ENCODE measurements around the gene OXER1. TPM values are rescaled to one million over a fixed set of nuclear protein-coding genes. Genes with fewer than 3 reads are reported as not detected.

The OXER1 gene
- total RNA-seq, 2 donors from 2014 or later = 1.3 to 3.9 TPM

GRCh38 chr2:42755191-42755880 is 8.6 kb downstream of the OXER1 start:
- Histone ChIP-seq H3K36me3 (no peaks in the 10 kb centered on the region), H3K27me3 (no peaks in the 10 kb centered on the region), H3K9me3 (no peaks in the 10 kb centered on the region), H3K9ac (ENCODE audit: low read depth in 2 of 2, low read length in 2 of 2) (no peak overlapping the region), H3K4me1 (no peaks in the 10 kb centered on the region), H3K4me3 (no peak overlapping the region), H3K27ac (no peak overlapping the region)
- TF ChIP-seq CTCF (IDR thresholded peaks at IDR 0.05) = no peak
- no peak for DNase-seq
- intact Hi-C loops (cut with DNase I) = no loop called here

GRCh38 chr2:42754776-42755140 is 9.2 kb downstream of the OXER1 start:
- no peaks in the 10 kb centered on the region for H3K4me1 ChIP-seq
- H3K36me3 ChIP-seq = no peaks in the 10 kb centered on the region
- intact Hi-C loops (cut with DNase I) = no loop called here
- H3K27ac ChIP-seq = no peak overlapping the region
- H3K9me3 ChIP-seq = no peaks in the 10 kb centered on the region
- DNase-seq = no peak
- no peak overlapping the region for H3K9ac ChIP-seq (ENCODE audit: low read depth in 2 of 2, low read length in 2 of 2)
- no peaks in the 10 kb centered on the region for H3K27me3 ChIP-seq
- TF ChIP-seq CTCF (IDR thresholded peaks at IDR 0.05) = no peak
- no peak overlapping the region for H3K4me3 ChIP-seq

- intact Hi-C loops (cut with DNase I) = no loop called here
- H3K9ac ChIP-seq (ENCODE audit: low read depth in 2 of 2, low read length in 2 of 2) = no peak overlapping the region
- no peaks in the 10 kb centered on the region for H3K4me1 ChIP-seq
- TF ChIP-seq CTCF (IDR thresholded peaks at IDR 0.05) = no peak
- no peaks in the 10 kb centered on the region for H3K27me3 ChIP-seq
- H3K36me3 ChIP-seq = no peaks in the 10 kb centered on the region
- no peaks in the 10 kb centered on the region for H3K9me3 ChIP-seq
- no peak for DNase-seq
- no peak overlapping the region for H3K27ac ChIP-seq
- H3K4me3 ChIP-seq = no peak overlapping the region
Measured at GRCh38 chr2:42754021-42754775, 9.7 kb downstream of the OXER1 start.

GRCh38 chr2:42752816-42753813 is 10.8 kb downstream of the OXER1 start:
- TF ChIP-seq CTCF (IDR thresholded peaks at IDR 0.05) = no peak
- intact Hi-C loops (cut with DNase I) = no loop called here
- Histone ChIP-seq H3K4me1 (no peaks in the 10 kb centered on the region), H3K27ac (no peak overlapping the region), H3K9ac (ENCODE audit: low read depth in 2 of 2, low read length in 2 of 2) (no peak overlapping the region), H3K4me3 (no peak overlapping the region), H3K36me3 (no peaks in the 10 kb centered on the region), H3K9me3 (no peaks in the 10 kb centered on the region), H3K27me3 (no peaks in the 10 kb centered on the region)
- DNase-seq = no peak

GRCh38 chr2:42752314-42752713 is 11.6 kb downstream of the OXER1 start:
- no peaks in the 10 kb centered on the region for H3K9me3 ChIP-seq
- no peaks in the 10 kb centered on the region for H3K4me1 ChIP-seq
- no peak overlapping the region for H3K27ac ChIP-seq
- no peak overlapping the region for H3K4me3 ChIP-seq
- TF ChIP-seq CTCF (IDR thresholded peaks at IDR 0.05) = no peak
- no peaks in the 10 kb centered on the region for H3K27me3 ChIP-seq
- intact Hi-C loops (cut with DNase I) = no loop called here
- no peak overlapping the region for H3K9ac ChIP-seq (ENCODE audit: low read depth in 2 of 2, low read length in 2 of 2)
- no peak for DNase-seq
- H3K36me3 ChIP-seq = no peaks in the 10 kb centered on the region
